CD4-positive, CD25-positive, alpha-beta regulatory T cell (primary cell): ENCODE data around the gene TMEM154. TPM values are rescaled to one million over a fixed set of nuclear protein-coding genes. Genes with fewer than 3 reads are reported as not detected.

Experiments
- ATAC-seq, 2 donors: fragments of 150-1000 bp; cut with Tn5 transposase; one replicate each; pipeline ENCODE4 v1.10.0; 2021; ENCODE audit warnings: low read depth in 2 of 2, moderate number of reproducible peaks in 2 of 2, moderate library complexity in 1 of 2
- DNase-seq, 3 donors: peaks; one replicate each; pipeline versions ENCODE4 v3.0.0 to v3.0.0-alpha.2; 2012 to 2022; ENCODE audit warnings: mixed read lengths in 1 of 3
- H3K27ac ChIP-seq: one replicate; pipeline ENCODE4 v1.7.0; 2013; ENCODE audit warnings: mild to moderate bottlenecking, low read length; ENCODE audit not compliant: insufficient read depth, poor library complexity, severe bottlenecking
- H3K27me3 ChIP-seq: one replicate; pipeline ENCODE4 v1.7.0; 2013; ENCODE audit warnings: low read length; ENCODE audit not compliant: control insufficient read depth, insufficient read depth
- H3K36me3 ChIP-seq: one replicate; pipeline ENCODE4 v1.7.0; 2013; ENCODE audit warnings: mild to moderate bottlenecking, low read length, moderate library complexity; ENCODE audit not compliant: control insufficient read depth, insufficient read depth
- H3K4me1 ChIP-seq: 2 replicates; pipeline ENCODE4 v1.7.0; 2013; ENCODE audit warnings: mild to moderate bottlenecking, low read length; ENCODE audit not compliant: insufficient read depth, control insufficient read depth, poor library complexity, severe bottlenecking
- H3K4me3 ChIP-seq: one replicate; pipeline ENCODE4 v1.7.0; 2013; ENCODE audit warnings: low read depth, mild to moderate bottlenecking, low read length, moderate library complexity
- H3K9me3 ChIP-seq, 2 experiments: 1 replicate in 1 of 2; 2 replicates in 1 of 2; pipeline ENCODE4 v1.7.0; 2013; ENCODE audit warnings: low read length in 2 of 2, mild to moderate bottlenecking in 1 of 2, moderate library complexity in 1 of 2; ENCODE audit not compliant: control insufficient read depth in 2 of 2
- H3K27ac Mint-ChIP-seq, 3 donors: one replicate each; pipeline ENCODE4 v1.8.0; 2020 to 2022; ENCODE audit warnings: mild to moderate bottlenecking in 3 of 3, mixed read lengths in 3 of 3, moderate library complexity in 2 of 3
- H3K27me3 Mint-ChIP-seq: one replicate; pipeline ENCODE4 v1.8.0; 2022; ENCODE audit warnings: mild to moderate bottlenecking, mixed read lengths
- H3K36me3 Mint-ChIP-seq: one replicate; pipeline ENCODE4 v1.8.0; 2020; ENCODE audit warnings: mixed read lengths
- H3K4me1 Mint-ChIP-seq, 4 donors: one replicate each; pipeline ENCODE4 v1.8.0; 2020 to 2022; ENCODE audit warnings: mixed read lengths in 4 of 4, mild to moderate bottlenecking in 1 of 4
- H3K4me3 Mint-ChIP-seq, 4 donors: one replicate each; pipeline ENCODE4 v1.8.0; 2020 to 2022; ENCODE audit warnings: mild to moderate bottlenecking in 4 of 4, mixed read lengths in 4 of 4, moderate library complexity in 3 of 4
- H3K9me3 Mint-ChIP-seq, 7 donors: one replicate each; pipeline ENCODE4 v1.8.0; 2020 to 2022; ENCODE audit warnings: mixed read lengths in 7 of 7, mild to moderate bottlenecking in 3 of 7, moderate library complexity in 2 of 7
- polyA plus RNA-seq, 4 donors: library from polyadenylated mRNA; unstranded; fragments of 300-500 nt; fragmentation: Illumina TruSeq; gene quantifications; one replicate each; pipeline ENCODE4 v1.2.3, GENCODE V29; 2021
- total RNA-seq: library from RNA; stranded (reverse); gene quantifications from one replicate; pipeline ENCODE4 v1.2.3, GENCODE V29; 2022

TMEM154 gene
- total and polyA plus RNA-seq, 5 donors from 2014 or later = 36.3 to 62.4 (median 55.2) TPM

GRCh38 chr4:152633118-152633517, 46.7 kb downstream of the TMEM154 start:
- Mint-ChIP-seq H3K27me3 (no peaks in the 10 kb centered on the region), H3K4me3 (no peak overlapping the region), H3K36me3 (peaks cover 38% of the 10 kb centered on the region), H3K27ac (no peak overlapping the region), H3K9me3 (no peaks in the 10 kb centered on the region), H3K4me1 (peaks cover 0 to 14% (median 3%) of the 10 kb centered on the region in 4 donors)
- H3K4me1 ChIP-seq = no peaks in the 10 kb centered on the region
- no peak overlapping the region for H3K27ac ChIP-seq
- peaks cover 38% of the 10 kb centered on the region for H3K36me3 ChIP-seq
- no peak for DNase-seq
- H3K27me3 ChIP-seq = no peaks in the 10 kb centered on the region
- no peaks in the 10 kb centered on the region for H3K9me3 ChIP-seq
- ATAC-seq = no peak
- no peak overlapping the region for H3K4me3 ChIP-seq

DNA sequence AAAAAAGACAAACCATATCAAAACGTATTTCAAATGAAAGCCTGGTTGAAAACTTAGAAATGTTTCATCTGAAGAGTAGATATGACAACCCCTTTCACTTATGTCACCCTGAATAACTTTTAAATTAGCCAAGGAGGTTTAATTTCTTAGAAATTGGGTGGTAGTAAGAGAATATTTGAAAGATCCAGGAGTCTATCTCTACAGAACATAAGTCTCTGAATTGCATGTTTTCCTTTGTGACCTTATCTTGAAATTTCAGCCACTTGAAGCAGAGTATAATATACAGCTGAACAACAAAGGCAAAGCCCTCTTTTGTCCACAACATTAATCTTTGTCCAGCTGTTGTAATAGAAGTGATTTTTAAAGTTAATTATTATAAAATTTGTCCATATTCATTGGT, 49.5 kb downstream of the TMEM154 start:
- H3K27ac Mint-ChIP-seq = no peak overlapping the region
- no peaks in the 10 kb centered on the region for H3K27me3 Mint-ChIP-seq
- no peak for ATAC-seq
- Histone ChIP-seq H3K36me3 (peaks cover 45% of the 10 kb centered on the region), H3K27me3 (no peaks in the 10 kb centered on the region), H3K4me1 (no peaks in the 10 kb centered on the region), H3K4me3 (no peak overlapping the region), H3K9me3 (no peaks in the 10 kb centered on the region), H3K27ac (no peak overlapping the region)
- H3K36me3 Mint-ChIP-seq = peaks cover 34% of the 10 kb centered on the region
- no peak overlapping the region for H3K4me3 Mint-ChIP-seq
- no peak for DNase-seq
- H3K9me3 Mint-ChIP-seq = no peaks in the 10 kb centered on the region
- H3K4me1 Mint-ChIP-seq = peaks cover 0 to 19% (median 5%) of the 10 kb centered on the region in 4 donors

DNA sequence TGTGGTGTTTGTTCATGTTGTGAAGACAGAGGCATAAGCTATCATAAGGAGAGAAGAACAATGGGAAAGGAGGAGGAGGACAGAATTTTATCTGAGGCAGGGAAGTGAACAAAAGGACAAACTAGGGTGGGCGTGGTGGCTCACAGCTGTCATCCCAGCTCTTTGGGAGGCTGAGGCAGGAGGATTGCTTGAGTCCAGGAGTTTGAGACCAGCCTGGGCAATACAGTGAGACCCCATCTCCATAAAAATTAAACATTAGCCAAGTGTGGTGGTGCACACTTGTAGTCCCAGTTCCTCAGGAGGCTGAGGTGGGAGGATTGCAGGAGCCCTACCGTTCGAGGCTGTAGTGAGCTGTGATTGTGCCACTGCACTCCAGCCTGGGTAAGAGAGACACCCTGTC, 49.9 kb downstream of the TMEM154 start:
- ATAC-seq = no peak
- peaks cover 36% of the 10 kb centered on the region for H3K36me3 Mint-ChIP-seq
- Histone ChIP-seq H3K27ac (no peak overlapping the region), H3K27me3 (no peaks in the 10 kb centered on the region), H3K4me1 (no peaks in the 10 kb centered on the region), H3K4me3 (no peak overlapping the region), H3K36me3 (peaks cover 45% of the 10 kb centered on the region), H3K9me3 (no peaks in the 10 kb centered on the region)
- no peaks in the 10 kb centered on the region for H3K27me3 Mint-ChIP-seq
- no peaks in the 10 kb centered on the region for H3K9me3 Mint-ChIP-seq
- no peak overlapping the region for H3K4me3 Mint-ChIP-seq
- peaks cover 0 to 19% (median 6%) of the 10 kb centered on the region in 4 donors for H3K4me1 Mint-ChIP-seq
- H3K27ac Mint-ChIP-seq = peak overlapping the region in 1 of 3 donors; percentile 1
- no peak for DNase-seq

- Histone ChIP-seq H3K36me3 (peaks cover 38% of the 10 kb centered on the region), H3K27me3 (no peaks in the 10 kb centered on the region), H3K4me3 (no peak overlapping the region), H3K27ac (no peak overlapping the region), H3K9me3 (no peaks in the 10 kb centered on the region), H3K4me1 (no peaks in the 10 kb centered on the region)
- DNase-seq (no peak), ATAC-seq (no peak)
- no peak overlapping the region for H3K4me3 Mint-ChIP-seq
- peaks cover 30% of the 10 kb centered on the region for H3K36me3 Mint-ChIP-seq
- H3K9me3 Mint-ChIP-seq = no peaks in the 10 kb centered on the region
- H3K4me1 Mint-ChIP-seq = peaks cover 0 to 19% (median 6%) of the 10 kb centered on the region in 4 donors
- H3K27ac Mint-ChIP-seq = peak overlapping the region in 1 of 3 donors; percentile 20
- no peaks in the 10 kb centered on the region for H3K27me3 Mint-ChIP-seq
These were observed 51.7 kb downstream of the TMEM154 start for GRCh38 chr4:152628128-152628527.

DNA sequence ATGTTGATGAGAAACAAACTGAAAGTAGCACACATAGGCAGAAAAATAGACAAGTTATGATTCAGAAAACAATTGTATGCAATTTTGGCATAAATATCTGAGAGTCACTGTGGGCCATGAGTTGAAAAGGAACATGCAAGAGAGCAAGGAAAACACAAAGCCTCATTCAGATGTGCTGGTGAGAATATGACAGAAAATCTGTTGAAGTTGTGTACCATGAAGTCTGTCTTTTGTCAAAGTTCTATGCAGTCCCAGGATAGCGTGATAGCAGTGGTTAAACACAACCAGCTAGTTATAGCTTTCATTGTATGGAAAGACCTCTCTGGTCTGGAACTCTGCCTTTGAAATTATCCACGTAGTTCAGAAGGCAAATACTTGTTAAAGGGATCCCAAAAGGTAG, 53.0 kb downstream of the TMEM154 start:
- no peaks in the 10 kb centered on the region for H3K27me3 ChIP-seq
- H3K27ac ChIP-seq = no peak overlapping the region
- DNase-seq (no peak), ATAC-seq (no peak)
- Mint-ChIP-seq H3K27me3 (no peaks in the 10 kb centered on the region), H3K4me1 (peaks cover 0 to 19% (median 6%) of the 10 kb centered on the region in 4 donors), H3K27ac (peak overlapping the region in 2 of 3 donors; percentile 10 to 89), H3K9me3 (no peaks in the 10 kb centered on the region), H3K36me3 (peaks cover 22% of the 10 kb centered on the region), H3K4me3 (no peak overlapping the region)
- no peaks in the 10 kb centered on the region for H3K9me3 ChIP-seq
- no peaks in the 10 kb centered on the region for H3K4me1 ChIP-seq
- H3K36me3 ChIP-seq = peaks cover 33% of the 10 kb centered on the region
- no peak overlapping the region for H3K4me3 ChIP-seq

GRCh38 chr4:152620915-152621314, 58.9 kb downstream of the TMEM154 start:
- no peaks in the 10 kb centered on the region for H3K27me3 ChIP-seq
- DNase-seq (no peak), ATAC-seq (no peak)
- H3K4me1 ChIP-seq = no peaks in the 10 kb centered on the region
- Mint-ChIP-seq H3K9me3 (no peaks in the 10 kb centered on the region), H3K4me1 (peaks cover 0 to 4% (median under 1%) of the 10 kb centered on the region in 4 donors), H3K27ac (peak overlapping the region in 1 of 3 donors; percentile 32), H3K36me3 (peaks cover 7% of the 10 kb centered on the region), H3K27me3 (peaks cover 4% of the 10 kb centered on the region), H3K4me3 (no peak overlapping the region)
- no peak overlapping the region for H3K4me3 ChIP-seq
- H3K36me3 ChIP-seq = peaks cover 2% of the 10 kb centered on the region
- no peak overlapping the region for H3K27ac ChIP-seq
- H3K9me3 ChIP-seq = no peaks in the 10 kb centered on the region

DNA sequence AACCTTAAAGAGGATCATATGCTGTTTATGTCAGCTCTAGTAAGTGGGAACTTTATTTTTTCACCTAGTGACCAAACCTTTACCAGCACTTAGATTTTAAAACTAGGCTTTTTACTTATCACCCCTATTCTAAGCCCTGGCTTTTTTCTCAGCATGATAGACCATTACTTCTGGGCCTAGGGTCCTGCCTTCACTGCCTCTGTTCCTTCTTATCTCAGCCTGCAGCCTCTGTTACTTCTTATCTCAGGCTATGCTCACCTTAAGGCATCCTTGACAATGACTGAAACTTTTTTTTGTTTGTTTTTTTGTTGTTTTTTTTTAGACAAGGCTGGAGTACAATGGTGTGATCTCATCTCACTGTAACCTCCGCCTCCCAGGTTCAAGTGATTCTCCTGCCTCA, 59.6 kb downstream of the TMEM154 start:
- Histone ChIP-seq H3K27ac (no peak overlapping the region), H3K4me3 (no peak overlapping the region), H3K4me1 (no peaks in the 10 kb centered on the region), H3K9me3 (no peaks in the 10 kb centered on the region), H3K36me3 (no peaks in the 10 kb centered on the region), H3K27me3 (no peaks in the 10 kb centered on the region)
- peaks cover 7% of the 10 kb centered on the region for H3K36me3 Mint-ChIP-seq
- ATAC-seq = no peak
- no peak overlapping the region for H3K4me3 Mint-ChIP-seq
- no peaks in the 10 kb centered on the region for H3K9me3 Mint-ChIP-seq
- peaks cover 4% of the 10 kb centered on the region for H3K27me3 Mint-ChIP-seq
- no peak for DNase-seq
- no peak overlapping the region for H3K27ac Mint-ChIP-seq
- H3K4me1 Mint-ChIP-seq = peaks cover 0 to 4% (median under 1%) of the 10 kb centered on the region in 4 donors

DNA sequence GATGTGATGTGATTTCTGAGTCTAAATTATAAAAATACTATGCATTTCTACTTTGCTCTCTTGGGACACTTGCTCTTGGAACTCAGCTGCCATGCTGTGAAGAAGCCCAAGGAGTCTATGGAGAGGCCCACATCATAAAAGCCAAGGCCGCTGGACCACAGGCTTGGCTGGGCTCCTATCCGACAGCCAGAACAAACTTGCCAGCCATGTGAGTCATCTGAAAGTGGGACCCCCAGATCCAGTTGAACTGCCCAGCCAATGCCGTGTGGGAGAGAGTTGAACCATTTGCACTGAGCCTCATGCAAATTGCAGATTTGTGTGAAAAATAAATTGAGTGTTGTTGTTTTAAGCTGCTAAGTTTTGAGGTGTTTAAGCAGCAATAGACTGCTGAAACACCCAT, 60.2 kb downstream of the TMEM154 start:
- peaks cover 4% of the 10 kb centered on the region for H3K27me3 Mint-ChIP-seq
- H3K36me3 Mint-ChIP-seq = peaks cover 3% of the 10 kb centered on the region
- H3K4me3 ChIP-seq = no peak overlapping the region
- DNase-seq (no peak), ATAC-seq (no peak)
- no peak overlapping the region for H3K27ac ChIP-seq
- no peaks in the 10 kb centered on the region for H3K27me3 ChIP-seq
- H3K9me3 ChIP-seq = no peaks in the 10 kb centered on the region
- H3K27ac Mint-ChIP-seq = no peak overlapping the region
- no peaks in the 10 kb centered on the region for H3K4me1 ChIP-seq
- no peak overlapping the region for H3K4me3 Mint-ChIP-seq
- peaks cover 0 to 4% (median 0%) of the 10 kb centered on the region in 4 donors for H3K4me1 Mint-ChIP-seq
- H3K9me3 Mint-ChIP-seq = no peaks in the 10 kb centered on the region
- no peaks in the 10 kb centered on the region for H3K36me3 ChIP-seq
